SU-DHL-6 (cell line): ENCODE data around the gene GMCL1.
A peak's percentile ranks its signal among the peaks of the same experiment; 100 is the strongest.
"Not testable (repeated sequence)": the region's sequence is repeated elsewhere in the genome, so short reads cannot be mapped to it uniquely, and the experiment has no call there.

Experiments
- H2AFZ ChIP-seq: fragments of 200-600 bp; sonication (generic); 2 replicates; pipeline ENCODE4 v1.6.1; 2014; ENCODE audit warnings: low read depth, mild to moderate bottlenecking, moderate library complexity, mixed read lengths, antibody characterized with exemption, low read length; ENCODE audit not compliant: severe bottlenecking
- H3F3A ChIP-seq: fragments of 200-600 bp; shearing (Covaris generic); 2 replicates; pipeline ENCODE4 v1.6.0; 2016; ENCODE audit warnings: antibody characterized with exemption, mild to moderate bottlenecking; ENCODE audit not compliant: insufficient read depth
- H3K27ac ChIP-seq: fragments of 200-600 bp; sonication (generic); 2 replicates; pipeline ENCODE4 v1.5.1; 2016; ENCODE audit warnings: low read depth, mild to moderate bottlenecking, low read length, moderate library complexity, mixed read lengths
- H3K27me3 ChIP-seq: fragments of 200-600 bp; sonication (generic), shearing (Covaris generic); 2 replicates; pipeline ENCODE4 v1.6.0; 2014; ENCODE audit warnings: mild to moderate bottlenecking, low read length
- H3K36me3 ChIP-seq: fragments of 200-600 bp; sonication (generic); 2 replicates; pipeline ENCODE4 v1.6.1; 2014; ENCODE audit warnings: mild to moderate bottlenecking, low read length, mixed read lengths
- H3K4me2 ChIP-seq: fragments of 300-600, 200-600 bp; shearing (Covaris generic), sonication (generic); 2 replicates; pipeline ENCODE4 v1.6.0; 2014; ENCODE audit warnings: low read length, low read depth, mild to moderate bottlenecking; ENCODE audit not compliant: poor library complexity, severe bottlenecking
- H3K4me3 ChIP-seq: fragments of 200-600 bp; sonication (generic); 2 replicates; pipeline ENCODE4 v1.5.1; 2014; ENCODE audit warnings: antibody characterized with exemption, low read length, mild to moderate bottlenecking, mixed read lengths; ENCODE audit not compliant: insufficient read depth, poor library complexity, severe bottlenecking
- H3K79me2 ChIP-seq: fragments of 200-600 bp; sonication (generic); 2 replicates; pipeline ENCODE4 v1.6.1; 2014; ENCODE audit warnings: mild to moderate bottlenecking, low read length, moderate library complexity; ENCODE audit not compliant: insufficient read depth
- H3K9ac ChIP-seq: fragments of 200-600 bp; sonication (generic); 2 replicates; pipeline ENCODE4 v1.7.0; 2014; ENCODE audit warnings: mild to moderate bottlenecking, low read length
- H3K9me2 ChIP-seq: fragments of 200-600 bp; sonication (generic); replicated peaks from 2 replicates; pipeline ENCODE4 v1.6.1; 2014; ENCODE audit warnings: low read length; ENCODE audit not compliant: insufficient read depth
- H3K9me3 ChIP-seq: fragments of 200-600 bp; sonication (generic); 2 replicates; pipeline ENCODE4 v1.6.1; 2014; ENCODE audit warnings: low read length, mixed read lengths; ENCODE audit not compliant: insufficient read depth
- H4K20me1 ChIP-seq: fragments of 200-600 bp; sonication (generic); 2 replicates; pipeline ENCODE4 v1.6.1; 2014; ENCODE audit warnings: low read depth, mild to moderate bottlenecking, antibody characterized with exemption, low read length, moderate library complexity, mixed read lengths
- CTCF ChIP-seq: fragments of 200-600 bp; sonication (generic); IDR thresholded peaks from one replicate; pipeline ENCODE4 v1.5.1; 2017; ENCODE audit warnings: antibody characterized with exemption, mild to moderate bottlenecking, low read length, moderate library complexity; ENCODE audit not compliant: insufficient read depth, poor library complexity, severe bottlenecking
- EZH2phosphoT487 ChIP-seq: fragments of 200-600 bp; sonication (generic), shearing (Covaris generic); conservative IDR thresholded peaks from 2 replicates; pipeline ENCODE4 v1.6.1; 2018; ENCODE audit warnings: mild to moderate bottlenecking, antibody characterized with exemption, low read length, moderate library complexity, mixed read lengths

Gene GMCL1

GRCh38 chr2:69893684-69894551, 64.5 kb downstream of the GMCL1 start, which contains the start of gene SNRNP27:
TSS of gene SNRNP27 (plus strand) at chr2:69893956. CDS start at chr2:69893985, 29 bp downstream.
- peaks cover 19% of the 10 kb centered on the region for H3K36me3 ChIP-seq
- no peaks in the 10 kb centered on the region for H4K20me1 ChIP-seq
- peaks cover 26% of the 10 kb centered on the region for H3K79me2 ChIP-seq
- H2AFZ ChIP-seq, result peak within 1 kb of the TSS; percentile 100
- H3K4me3 ChIP-seq, result peak within 1 kb of the TSS; percentile 70
- H3K27me3 ChIP-seq, result no peaks in the 10 kb centered on the region
- H3K27ac ChIP-seq, result 0 out of 2 replicates have a peak within 1 kb of the TSS, but pooled peaks have one; percentile 7
- no peaks in the 10 kb centered on the region for H3K9me2 ChIP-seq
- H3F3A ChIP-seq, result peaks cover 11% of the 10 kb centered on the region; the same call in 1 of the 2 replicates
- H3K4me2 ChIP-seq, result peak within 1 kb of the TSS; percentile 74
- no peaks in the 10 kb centered on the region for H3K9me3 ChIP-seq
- H3K9ac ChIP-seq, result peak within 1 kb of the TSS; percentile 64
- TF ChIP-seq EZH2phosphoT487, result no peak
- TF ChIP-seq CTCF, result no peak

GRCh38 chr2:69894737-69895136, 65.3 kb downstream of the GMCL1 start:
- peak overlapping the region; percentile 64 for H3K9ac ChIP-seq
- H3K79me2 ChIP-seq, result peaks cover 27% of the 10 kb centered on the region
- H3K36me3 ChIP-seq, result peaks cover 20% of the 10 kb centered on the region
- peaks cover 13% of the 10 kb centered on the region; the same call in 1 of the 2 replicates for H3F3A ChIP-seq
- not testable (repeated sequence) for H3K27me3 ChIP-seq, H3K9me3 ChIP-seq, H2AFZ ChIP-seq, H3K27ac ChIP-seq, H4K20me1 ChIP-seq, H3K9me2 ChIP-seq
- peak overlapping the region; percentile 70 for H3K4me3 ChIP-seq
- H3K4me2 ChIP-seq, result peak overlapping the region; percentile 74

- Histone ChIP-seq H3K4me2 (peak overlapping the region; percentile 100), H3K27ac (peak overlapping the region; percentile 96), H3K4me3 (peak overlapping the region; percentile 63)
These were observed 72.9 kb downstream of the GMCL1 start for GRCh38 chr2:69902213-69902922.

More at GRCh38 chr2:69902213-69902922, 72.9 kb downstream of the GMCL1 start:
- H3K79me2 ChIP-seq, result peaks cover 31% of the 10 kb centered on the region
- no peak for TF ChIP-seq CTCF
- no peak for TF ChIP-seq EZH2phosphoT487
- no peaks in the 10 kb centered on the region for H3K9me3 ChIP-seq
- H4K20me1 ChIP-seq, result no peaks in the 10 kb centered on the region
- H2AFZ ChIP-seq, result no peak overlapping the region
- no peaks in the 10 kb centered on the region for H3K27me3 ChIP-seq
- peaks cover 26% of the 10 kb centered on the region for H3K36me3 ChIP-seq
- peak overlapping the region; percentile 70 for H3K9ac ChIP-seq
- peaks cover 35% of the 10 kb centered on the region for H3F3A ChIP-seq
- no peaks in the 10 kb centered on the region for H3K9me2 ChIP-seq
